Measurements from ENCODE around the gene LPCAT1.

LPCAT1 gene

DNA sequence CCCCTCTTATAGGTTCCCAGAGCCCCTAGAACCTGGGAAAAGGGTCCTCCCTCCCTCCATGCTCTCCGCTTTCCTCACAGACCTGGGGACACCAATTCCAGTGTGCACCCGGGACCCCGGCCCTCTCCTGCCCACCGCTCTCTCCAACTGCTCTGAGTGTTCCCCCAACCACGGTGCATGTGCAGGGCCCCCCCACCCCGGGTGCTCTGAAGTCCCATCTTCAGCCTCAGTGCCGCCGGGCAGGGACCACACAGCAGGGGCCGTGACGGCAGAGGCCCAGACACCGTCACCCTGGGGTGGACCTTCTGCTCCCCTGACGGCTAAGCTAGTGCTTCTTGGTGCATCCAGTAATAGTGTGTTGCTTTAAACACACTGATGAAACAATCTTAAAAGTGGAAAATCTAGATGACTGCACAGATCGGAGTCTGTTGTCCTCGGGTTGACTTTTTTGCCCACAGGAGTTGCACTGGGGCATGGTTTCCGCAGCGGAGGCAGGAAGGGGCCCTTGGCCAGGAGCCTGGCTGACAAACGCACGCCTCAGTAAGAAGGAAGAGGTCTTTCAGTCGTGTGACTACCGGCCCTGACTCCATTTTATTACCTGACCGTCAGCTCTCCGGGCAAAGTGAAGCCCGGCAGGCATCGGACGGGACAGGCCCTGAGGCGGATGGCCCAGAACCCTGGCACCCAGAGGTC is 42.3 kb downstream of the LPCAT1 start:
- TF ChIP-seq, protein P1, sequence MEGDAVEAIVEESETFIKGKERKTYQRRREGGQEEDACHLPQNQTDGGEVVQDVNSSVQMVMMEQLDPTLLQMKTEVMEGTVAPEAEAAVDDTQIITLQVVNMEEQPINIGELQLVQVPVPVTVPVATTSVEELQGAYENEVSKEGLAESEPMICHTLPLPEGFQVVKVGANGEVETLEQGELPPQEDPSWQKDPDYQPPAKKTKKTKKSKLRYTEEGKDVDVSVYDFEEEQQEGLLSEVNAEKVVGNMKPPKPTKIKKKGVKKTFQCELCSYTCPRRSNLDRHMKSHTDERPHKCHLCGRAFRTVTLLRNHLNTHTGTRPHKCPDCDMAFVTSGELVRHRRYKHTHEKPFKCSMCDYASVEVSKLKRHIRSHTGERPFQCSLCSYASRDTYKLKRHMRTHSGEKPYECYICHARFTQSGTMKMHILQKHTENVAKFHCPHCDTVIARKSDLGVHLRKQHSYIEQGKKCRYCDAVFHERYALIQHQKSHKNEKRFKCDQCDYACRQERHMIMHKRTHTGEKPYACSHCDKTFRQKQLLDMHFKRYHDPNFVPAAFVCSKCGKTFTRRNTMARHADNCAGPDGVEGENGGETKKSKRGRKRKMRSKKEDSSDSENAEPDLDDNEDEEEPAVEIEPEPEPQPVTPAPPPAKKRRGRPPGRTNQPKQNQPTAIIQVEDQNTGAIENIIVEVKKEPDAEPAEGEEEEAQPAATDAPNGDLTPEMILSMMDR (IDR thresholded peaks at IDR 0.05; ENCODE audit: low read depth, low read length), result no peak

DNA sequence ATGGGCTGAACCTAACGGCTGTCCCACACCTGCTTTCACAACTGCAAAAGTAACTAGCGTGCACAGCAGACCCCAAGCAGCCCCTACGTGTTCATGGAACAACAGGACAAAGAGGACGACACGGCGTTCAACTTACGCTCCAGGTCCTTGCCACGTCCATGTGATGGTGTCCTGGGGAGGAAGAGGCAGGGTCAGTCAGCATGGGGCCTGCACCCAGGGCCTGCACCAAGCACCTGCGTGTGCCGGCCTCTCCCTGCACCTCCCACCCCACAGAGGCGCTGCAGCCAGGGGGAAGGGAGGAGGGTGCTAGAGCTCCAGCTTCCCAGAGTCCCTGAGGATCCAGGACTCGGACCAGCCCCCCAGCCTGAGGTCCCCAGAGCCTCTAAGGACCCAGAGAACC is 43.0 kb downstream of the LPCAT1 start:
- TF ChIP-seq, protein P1 (IDR thresholded peaks at IDR 0.05; ENCODE audit: low read depth, low read length), result no peak
- no peak overlapping the region for H3K4me3 ChIP-seq (ENCODE audit: low read depth, low read length)

More for the DNA sequence above, 42.3 kb downstream of the LPCAT1 start:
- H3K4me3 ChIP-seq (ENCODE audit: low read depth, low read length), result no peak overlapping the region

DNA sequence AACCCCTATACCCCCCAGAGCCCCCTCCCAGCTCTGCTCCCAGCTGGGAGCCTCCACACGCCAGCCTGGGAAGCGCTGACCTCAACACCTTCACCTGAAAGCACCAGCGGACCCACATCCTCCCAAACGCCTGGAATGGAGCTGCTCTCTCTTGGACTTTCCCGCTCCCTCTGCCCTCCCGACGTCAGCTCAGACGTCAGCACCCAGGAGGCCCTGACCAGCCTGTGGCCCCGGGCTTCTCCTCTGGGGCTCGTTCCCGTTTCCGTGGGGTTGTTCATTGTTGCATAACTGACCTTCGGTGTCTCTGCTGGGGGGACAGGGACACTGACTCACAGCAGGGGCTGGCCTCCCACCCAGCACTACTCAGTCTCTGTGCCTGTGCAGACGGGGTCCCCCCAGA is 43.5 kb downstream of the LPCAT1 start:
- H3K4me3 ChIP-seq (ENCODE audit: low read depth, low read length), result no peak overlapping the region
- TF ChIP-seq, protein P1 (IDR thresholded peaks at IDR 0.05; ENCODE audit: low read depth, low read length), result no peak

DNA sequence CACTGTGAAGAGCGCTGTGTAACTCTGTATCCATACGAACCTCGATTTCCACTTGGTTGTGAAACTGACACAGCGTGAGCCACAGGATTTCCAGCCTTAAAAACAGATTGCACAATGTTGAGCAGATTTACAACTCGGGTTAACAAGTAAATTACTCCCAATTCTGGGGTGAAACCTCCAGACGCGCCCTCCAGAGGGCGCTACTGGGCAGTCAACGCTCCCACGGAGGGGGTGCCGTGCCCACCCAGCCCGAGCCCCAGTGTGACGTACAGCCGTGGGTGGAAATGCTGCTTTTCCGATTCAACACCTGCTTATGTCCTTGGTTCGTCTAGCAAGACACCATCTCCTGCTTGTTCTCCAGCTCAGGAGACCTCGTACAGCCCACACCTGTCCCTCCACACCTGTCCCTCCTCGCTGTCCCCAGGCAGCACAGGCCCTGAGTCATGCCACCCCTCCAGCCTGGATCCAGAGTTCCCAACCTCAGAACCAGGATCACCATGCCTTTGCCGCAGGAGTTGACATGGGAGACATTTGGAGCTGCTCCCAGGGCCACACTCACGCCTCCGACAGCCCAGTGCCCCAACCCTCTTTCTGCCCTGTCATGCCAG is 44.1 kb downstream of the LPCAT1 start:
- H3K4me3 ChIP-seq (ENCODE audit: low read depth, low read length), result no peak overlapping the region
- TF ChIP-seq, protein P1 (IDR thresholded peaks at IDR 0.05; ENCODE audit: low read depth, low read length), result peak; percentile 72

DNA sequence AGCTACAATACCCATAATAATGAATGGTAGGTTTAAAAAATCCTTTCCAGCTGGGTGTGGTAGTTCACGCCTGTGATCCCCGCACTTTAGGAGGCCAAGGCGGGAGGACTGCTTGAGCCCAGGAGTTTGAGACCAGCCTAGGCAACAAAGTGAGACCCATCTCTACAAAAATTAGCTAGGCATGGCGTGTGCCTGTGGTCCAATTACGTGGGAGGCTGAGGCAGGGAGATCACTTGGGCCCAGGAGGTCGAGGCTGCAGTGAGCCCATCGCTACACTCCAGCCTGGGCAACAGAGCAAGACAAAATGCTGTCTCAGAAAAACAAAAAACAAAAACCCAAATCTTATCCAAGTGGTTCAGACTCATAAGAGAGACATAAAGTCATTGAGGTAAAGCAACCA is 44.7 kb downstream of the LPCAT1 start:
- no peak overlapping the region for H3K4me3 ChIP-seq (ENCODE audit: low read depth, low read length)
- TF ChIP-seq, protein P1 (IDR thresholded peaks at IDR 0.05; ENCODE audit: low read depth, low read length), result no peak

DNA sequence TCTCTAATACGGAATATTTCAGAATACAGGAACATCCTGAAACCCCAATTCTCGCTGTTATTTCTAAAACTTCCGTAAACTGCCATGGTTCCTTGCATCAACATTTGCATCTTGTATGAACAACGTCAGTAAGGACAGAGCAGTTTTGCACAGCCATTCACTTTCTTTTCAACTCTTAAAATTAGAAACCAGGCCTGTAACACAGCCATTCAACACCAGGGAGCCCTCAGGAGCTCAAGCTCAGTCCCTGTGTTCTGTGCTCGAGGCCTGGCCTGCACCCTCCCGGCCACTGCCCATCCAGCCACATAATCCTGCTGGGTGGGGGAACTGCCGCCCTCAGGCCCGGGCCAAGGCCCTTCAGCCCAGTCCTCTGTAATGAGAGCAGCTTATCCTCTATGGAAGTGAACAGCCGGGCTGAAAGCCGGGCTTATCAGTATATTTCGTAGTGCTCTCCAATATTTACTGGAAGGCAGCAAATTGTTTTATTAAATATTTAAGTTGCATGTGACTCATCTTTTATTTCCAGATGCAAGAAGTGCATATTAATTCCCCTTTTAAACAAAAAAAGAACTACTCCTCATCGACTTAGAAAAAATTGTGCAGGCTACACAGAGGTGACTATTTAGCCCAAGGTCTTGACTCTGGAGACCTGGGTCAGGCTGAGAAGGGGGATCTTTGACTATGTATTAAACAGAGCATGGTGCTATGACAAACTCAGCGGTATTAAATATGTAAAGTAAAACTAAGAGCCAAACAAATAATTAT is 45.3 kb downstream of the LPCAT1 start:
- TF ChIP-seq, protein P1 (IDR thresholded peaks at IDR 0.05; ENCODE audit: low read depth, low read length), result no peak
- no peak overlapping the region for H3K4me3 ChIP-seq (ENCODE audit: low read depth, low read length)

DNA sequence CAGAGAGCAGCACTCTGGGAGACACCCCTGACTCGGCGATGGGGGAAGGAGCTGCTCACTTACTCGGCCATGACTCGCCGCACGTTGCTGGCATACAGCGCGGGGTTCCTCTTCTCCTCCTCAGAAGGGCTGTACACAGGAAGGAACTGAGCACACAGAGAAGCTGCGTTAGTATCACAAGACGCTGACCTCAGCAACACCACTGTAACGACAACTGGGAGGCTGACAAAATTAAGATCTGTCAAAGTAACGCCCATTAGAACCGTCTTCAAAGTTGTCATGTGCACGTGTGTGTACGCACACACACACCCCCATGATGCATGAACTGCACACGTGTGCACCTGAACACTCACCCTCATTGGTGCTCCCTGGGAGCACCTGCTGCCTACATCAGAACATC is 46.4 kb downstream of the LPCAT1 start:
- TF ChIP-seq, protein P1 (IDR thresholded peaks at IDR 0.05; ENCODE audit: low read depth, low read length), result no peak
- H3K4me3 ChIP-seq (ENCODE audit: low read depth, low read length), result no peak overlapping the region

Measured in WI38 (cell line).